Stimulated activated CD4-positive, alpha-beta T cell treated with anti-CD3 and anti-CD28 coated beads, TNF-alpha, amount 100 ng/mL, for 48 hours (primary cell): ENCODE measurements around the gene KIF26A.

Source experiments
- DNase-seq, 3 donors: peaks; one replicate each; pipeline ENCODE4 v3.0.0-alpha.2; 2020; ENCODE audit warnings: low read depth in 3 of 3

Gene KIF26A

GRCh38 chr14:104156142-104156541, 17.8 kb downstream of the KIF26A start:
- no peak for DNase-seq

GRCh38 chr14:104157016-104157928, 18.9 kb downstream of the KIF26A start:
- DNase-seq, result no peak

- no peak for DNase-seq
Measured at GRCh38 chr14:104158827-104159798, 20.7 kb downstream of the KIF26A start.

GRCh38 chr14:104159990-104160389, 21.6 kb downstream of the KIF26A start:
- no peak for DNase-seq

- no peak for DNase-seq
Measured at GRCh38 chr14:104161602-104162367, 23.4 kb downstream of the KIF26A start.

- no peak for DNase-seq
Measured at GRCh38 chr14:104162495-104162894, 24.1 kb downstream of the KIF26A start.

GRCh38 chr14:104163541-104163940, 25.2 kb downstream of the KIF26A start:
- no peak for DNase-seq

GRCh38 chr14:104164041-104164440, 25.7 kb downstream of the KIF26A start:
- no peak for DNase-seq

GRCh38 chr14:104164512-104164911, 26.1 kb downstream of the KIF26A start:
- DNase-seq, result no peak

GRCh38 chr14:104166698-104167097, 28.3 kb downstream of the KIF26A start:
- no peak for DNase-seq

- no peak for DNase-seq
Measured at GRCh38 chr14:104168603-104169002, 30.2 kb downstream of the KIF26A start.

GRCh38 chr14:104169005-104169698, 30.8 kb downstream of the KIF26A start:
- no peak for DNase-seq

- DNase-seq, result no peak
Measured at GRCh38 chr14:104169699-104170479, 31.5 kb downstream of the KIF26A start.

GRCh38 chr14:104171029-104171697, 32.8 kb downstream of the KIF26A start:
- no peak for DNase-seq

GRCh38 chr14:104171895-104172294, 33.5 kb downstream of the KIF26A start:
- DNase-seq, result no peak

- no peak for DNase-seq
Measured at GRCh38 chr14:104172349-104172748, 34.0 kb downstream of the KIF26A start.

- DNase-seq, result no peak
Measured at GRCh38 chr14:104172880-104173279, 34.5 kb downstream of the KIF26A start.

GRCh38 chr14:104174051-104174450, 35.7 kb downstream of the KIF26A start:
- no peak for DNase-seq

GRCh38 chr14:104175041-104175440, 36.7 kb downstream of the KIF26A start:
- no peak for DNase-seq

- DNase-seq, result no peak
Measured at GRCh38 chr14:104175811-104176210, 37.4 kb downstream of the KIF26A start.
